Neural cell (in vitro differentiated cells): Measurements from ENCODE around the gene CHD6. TPM values are rescaled to one million over a fixed set of nuclear protein-coding genes. Genes with fewer than 3 reads are reported as not detected.

Source experiments
- H2AFZ ChIP-seq: fragments of 200-600, 300-800 bp; sonication (generic), shearing (Covaris generic); 2 replicates; pipeline ENCODE4 v1.6.0; 2014; ENCODE audit warnings: low read depth, mild to moderate bottlenecking, antibody characterized with exemption, low read length, moderate library complexity
- H3F3A ChIP-seq: fragments of 200-600 bp; shearing (Covaris generic); 2 replicates; pipeline ENCODE4 v1.6.1; 2016; ENCODE audit warnings: mild to moderate bottlenecking, moderate library complexity, mixed read lengths, antibody characterized with exemption, low read length; ENCODE audit not compliant: insufficient read depth, poor library complexity, severe bottlenecking
- H3K27ac ChIP-seq: fragments of 200-600, 300-800 bp; sonication (generic), shearing (Covaris generic); 2 replicates; pipeline ENCODE4 v1.5.1; 2014; ENCODE audit warnings: mild to moderate bottlenecking, low read length, moderate library complexity
- H3K27me3 ChIP-seq: fragments of 300-800, 200-600 bp; sonication (generic), shearing (Covaris generic); 2 replicates; pipeline ENCODE4 v1.6.0; 2014; ENCODE audit warnings: mild to moderate bottlenecking, low read depth, low read length, moderate library complexity; ENCODE audit not compliant: insufficient read depth
- H3K36me3 ChIP-seq: fragments of 300-800, 200-600 bp; sonication (generic), shearing (Covaris generic); 2 replicates; pipeline ENCODE4 v1.5.1; 2014; ENCODE audit warnings: mild to moderate bottlenecking, antibody characterized with exemption, low read length, moderate library complexity; ENCODE audit not compliant: insufficient read depth
- H3K4me2 ChIP-seq: fragments of 300-800, 200-600 bp; sonication (generic), shearing (Covaris generic); 2 replicates; pipeline ENCODE4 v1.6.0; 2014; ENCODE audit warnings: mild to moderate bottlenecking, low read length
- H3K4me3 ChIP-seq: fragments of 300-800, 200-600 bp; sonication (generic), shearing (Covaris generic); 2 replicates; pipeline ENCODE4 v1.5.1; 2014; ENCODE audit warnings: mild to moderate bottlenecking, low read length, moderate library complexity
- H3K79me2 ChIP-seq: fragments of 200-600 bp; shearing (Covaris generic); replicated peaks from 2 replicates; pipeline ENCODE4 v1.6.0; 2014; ENCODE audit warnings: mild to moderate bottlenecking, low read length, moderate library complexity; ENCODE audit not compliant: insufficient read depth
- H3K9ac ChIP-seq: fragments of 300-800, 200-600 bp; sonication (generic), shearing (Covaris generic); 2 replicates; pipeline ENCODE4 v1.6.1; 2016; ENCODE audit warnings: mild to moderate bottlenecking, low read length, mixed read lengths
- H3K9me2 ChIP-seq: fragments of 200-600 bp; shearing (Covaris generic); 2 replicates; pipeline ENCODE4 v1.6.1; 2016; ENCODE audit warnings: mild to moderate bottlenecking, low read length, mixed read lengths; ENCODE audit not compliant: insufficient read depth
- H3K9me3 ChIP-seq: fragments of 200-600, 300-800 bp; sonication (generic), shearing (Covaris generic); 2 replicates; pipeline ENCODE4 v1.6.1; 2016; ENCODE audit warnings: mild to moderate bottlenecking, mixed run types, low read length, moderate library complexity, mixed read lengths
- H4K20me1 ChIP-seq: fragments of 200-600 bp; shearing (Covaris generic); 2 replicates; pipeline ENCODE4 v1.6.1; 2016; ENCODE audit warnings: mild to moderate bottlenecking, mixed run types; ENCODE audit not compliant: insufficient read depth
- CTCF ChIP-seq: fragments of 450-650 bp; IDR thresholded peaks from 2 replicates; pipeline ENCODE4 v1.5.1; 2014; ENCODE audit warnings: antibody characterized with exemption, mild to moderate bottlenecking, moderate library complexity; ENCODE audit not compliant: poor library complexity, severe bottlenecking
- EP300 ChIP-seq: fragments of 450-650 bp; conservative IDR thresholded peaks from 2 replicates; pipeline ENCODE4 v1.6.1; 2014; ENCODE audit warnings: antibody characterized with exemption, mild to moderate bottlenecking, moderate library complexity; ENCODE audit not compliant: poor library complexity, severe bottlenecking
- EZH2 ChIP-seq: fragments of 200-600, 300-800 bp; shearing (Covaris generic), sonication (generic); IDR thresholded peaks from 2 replicates; pipeline ENCODE4 v1.6.1; 2014; ENCODE audit warnings: antibody characterized with exemption, low read length, borderline replicate concordance, mild to moderate bottlenecking; ENCODE audit not compliant: insufficient read depth, poor library complexity, severe bottlenecking
- POLR2AphosphoS5 ChIP-seq: IDR thresholded peaks from 2 replicates; pipeline ENCODE4 v1.6.1; 2012
- RAD21 ChIP-seq: fragments of 450-650 bp; conservative IDR thresholded peaks from 2 replicates; pipeline ENCODE4 v1.6.1; 2014; ENCODE audit warnings: antibody characterized with exemption, mild to moderate bottlenecking, moderate library complexity
- REST ChIP-seq: IDR thresholded peaks from 2 replicates; pipeline ENCODE4 v1.6.1; 2012; ENCODE audit warnings: borderline replicate concordance
- SMC3 ChIP-seq: fragments of 450-650 bp; conservative IDR thresholded peaks from 2 replicates; pipeline ENCODE4 v1.6.1; 2014; ENCODE audit warnings: antibody characterized with exemption, mild to moderate bottlenecking, moderate library complexity; ENCODE audit not compliant: poor library complexity
- TAF1 ChIP-seq: IDR thresholded peaks from 2 replicates; pipeline ENCODE4 v1.6.1; 2012; ENCODE audit warnings: low read depth
- polyA plus RNA-seq: library from polyadenylated mRNA; depleted of rRNA; stranded (reverse); fragments of >200 nt; gene quantifications from 2 replicates; pipeline ENCODE4 v1.2.3, GENCODE V29; 2014

The CHD6 gene
- polyA plus RNA-seq, 1 donor from 2014 or later: 22.9 TPM

- no peaks in the 10 kb centered on the region for H3K9me2 ChIP-seq
- no peak overlapping the region for H2AFZ ChIP-seq
- no peaks in the 10 kb centered on the region for H3K79me2 ChIP-seq
- H3K9me3 ChIP-seq: no peaks in the 10 kb centered on the region
- no peak overlapping the region for H3K27ac ChIP-seq
- H3K27me3 ChIP-seq: no peaks in the 10 kb centered on the region
- no peaks in the 10 kb centered on the region for H3K36me3 ChIP-seq
- TF ChIP-seq EP300: no peak
- TF ChIP-seq RAD21: no peak
- TF ChIP-seq SMC3: no peak
- no peak for TF ChIP-seq POLR2AphosphoS5
- TF ChIP-seq CTCF: no peak
- H3K9ac ChIP-seq: no peak overlapping the region
- H3K4me3 ChIP-seq: no peak overlapping the region
- no peak overlapping the region for H3K4me2 ChIP-seq
- no peaks in the 10 kb centered on the region for H4K20me1 ChIP-seq
- H3F3A ChIP-seq: no peaks in the 10 kb centered on the region
Measured at GRCh38 chr20:41468994-41469600, 149.1 kb downstream of the CHD6 start.

- Histone ChIP-seq H3K36me3 (no peaks in the 10 kb centered on the region), H3K27me3 (no peaks in the 10 kb centered on the region), H3K79me2 (no peaks in the 10 kb centered on the region), H2AFZ (no peak overlapping the region), H3F3A (no peaks in the 10 kb centered on the region), H4K20me1 (no peaks in the 10 kb centered on the region), H3K4me3 (no peak overlapping the region), H3K9ac (no peak overlapping the region), H3K9me2 (no peaks in the 10 kb centered on the region), H3K4me2 (no peak overlapping the region), H3K27ac (no peak overlapping the region), H3K9me3 (no peaks in the 10 kb centered on the region)
- no peak for TF ChIP-seq REST
- TF ChIP-seq TAF1: no peak
- TF ChIP-seq EP300: no peak
Measured at GRCh38 chr20:41467690-41468089, 150.5 kb downstream of the CHD6 start.

GRCh38 chr20:41467220-41467619 lies 151.0 kb downstream of the CHD6 start:
- Histone ChIP-seq H3K9me2 (no peaks in the 10 kb centered on the region), H3K36me3 (no peaks in the 10 kb centered on the region), H3K4me2 (no peak overlapping the region), H3K79me2 (no peaks in the 10 kb centered on the region), H3K9me3 (no peaks in the 10 kb centered on the region), H2AFZ (no peak overlapping the region), H3F3A (no peaks in the 10 kb centered on the region), H4K20me1 (no peaks in the 10 kb centered on the region), H3K9ac (no peak overlapping the region), H3K27ac (no peak overlapping the region), H3K4me3 (no peak overlapping the region), H3K27me3 (no peaks in the 10 kb centered on the region)
- no peak for TF ChIP-seq EZH2
- TF ChIP-seq SMC3: no peak
- no peak for TF ChIP-seq REST
- no peak for TF ChIP-seq TAF1
- no peak for TF ChIP-seq CTCF
